ENCODE data around the gene ARX. TPM values are rescaled to one million over a fixed set of nuclear protein-coding genes. Genes with fewer than 3 reads are reported as not detected.

ARX gene
- total and polyA plus RNA-seq, 2 of the 8 experiments (the other 6 are each of a cell fraction or from before 2014, with no cell fraction given): not detected

DNA sequence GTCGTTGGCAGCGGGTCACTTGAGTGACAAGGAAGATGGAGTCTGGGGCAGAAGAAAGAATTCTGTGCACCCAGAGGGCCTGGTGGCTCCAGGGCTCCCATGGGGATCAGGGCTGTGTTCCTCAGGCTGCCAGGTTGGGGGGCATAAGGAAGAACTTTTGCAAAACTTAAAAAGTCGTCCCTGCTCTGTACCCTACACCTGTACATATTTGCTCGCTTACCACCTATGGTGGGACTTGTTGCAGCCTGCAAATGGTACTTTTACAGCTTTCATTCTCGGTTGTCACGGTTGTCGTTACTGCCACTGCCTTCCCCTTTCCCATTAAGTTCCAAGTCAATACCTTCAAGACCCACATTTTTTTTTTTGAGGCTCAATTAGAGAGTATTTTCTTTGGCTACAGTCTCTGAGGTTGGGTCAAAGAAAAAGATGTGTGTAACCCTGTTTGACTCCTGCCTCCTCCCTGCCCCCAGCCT is 9.1 kb downstream of the ARX start:
- H2BK12ac ChIP-seq (ENCODE audit: low read depth, low read length): 0 out of 2 replicates have a peak overlapping the region, but pooled peaks have one; percentile 39
- H2BK20ac ChIP-seq (ENCODE audit: low read length): no peak overlapping the region
- no peak overlapping the region for H3K56ac ChIP-seq (replicated peaks; ENCODE audit: insufficient read length, low read depth, low read length)
- peak overlapping the region; percentile 56 to 70 for H3K4me2 ChIP-seq (ENCODE audit: insufficient read depth in 1 of 2, low read depth in 2 of 2, low read length in 2 of 2)
- no peak overlapping the region for H2BK120ac ChIP-seq (replicated peaks; ENCODE audit: low read depth, low read length)
- H2AK5ac ChIP-seq (ENCODE audit: low read depth, low read length): no peak overlapping the region
- POLR2A ChIA-PET (ENCODE audit: partially characterized antibody): no interaction called here
- no peak overlapping the region for H3K9ac ChIP-seq (replicated peaks in 1 of 4; ENCODE audit: extremely low read depth in 1 of 4, low read depth in 3 of 4, low read length in 3 of 4)
- H2BK15ac ChIP-seq (ENCODE audit: low read length): no peak overlapping the region
- no peak for DNase-seq (ENCODE audit: low read depth in 1 of 2, low spot score in 2 of 2)
- no peak overlapping the region for H3K27ac ChIP-seq (ENCODE audit: low read depth, low read length)
- TF ChIP-seq HDAC6 (IDR thresholded peaks at IDR 0.05; ENCODE audit: low read depth, low read length): no peak
- no peak for TF ChIP-seq FOSL1 (IDR thresholded peaks at IDR 0.05; ENCODE audit: insufficient read depth, low read depth, low read length)
- TF ChIP-seq MAX (IDR thresholded peaks at IDR 0.05): no peak
- no peak for TF ChIP-seq CBX8 (IDR thresholded peaks at IDR 0.05; ENCODE audit: borderline replicate concordance, low read depth, low read length)
- TF ChIP-seq KDM4A (IDR thresholded peaks at IDR 0.05; ENCODE audit: low read depth, low read length, severe bottlenecking): no peak
- TF ChIP-seq NANOG (IDR thresholded peaks at IDR 0.05; ENCODE audit: insufficient read depth, low read depth, low read length, poor library complexity, severe bottlenecking): no peak
- no peak for TF ChIP-seq CEBPB (IDR thresholded peaks at IDR 0.05; ENCODE audit: low read depth, low read length)
- TF ChIP-seq TBP (IDR thresholded peaks at IDR 0.05; ENCODE audit: low read depth, low read length): no peak
- TF ChIP-seq SP2 (IDR thresholded peaks at IDR 0.05; ENCODE audit: low read length): no peak
- TF ChIP-seq ASH2L (IDR thresholded peaks at IDR 0.05; ENCODE audit: low read length): no peak
- TF ChIP-seq CTBP2 (IDR thresholded peaks at IDR 0.05; ENCODE audit: borderline replicate concordance, insufficient read depth, insufficient read length, low read length): no peak
- no peak for TF ChIP-seq TEAD4 (IDR thresholded peaks at IDR 0.05; ENCODE audit: low read depth, low read length)
- no peaks in the 10 kb centered on the region for H3K79me1 ChIP-seq (ENCODE audit: low read depth, low read length)
- no peak overlapping the region for H2AFZ ChIP-seq (ENCODE audit: low read length)
- H2BK5ac ChIP-seq (ENCODE audit: low read depth, low read length): no peak overlapping the region
- peaks cover 0 to 11% (median 0%) of the 10 kb centered on the region in 4 experiments; a peak in 2 of 8 replicates for H3K36me3 ChIP-seq (ENCODE audit: control insufficient read depth in 2 of 4, insufficient read depth in 4 of 4, low read length in 3 of 4)
- H3K4ac ChIP-seq (replicated peaks; ENCODE audit: insufficient read length, low read depth, low read length): no peak overlapping the region
- H4K91ac ChIP-seq (replicated peaks; ENCODE audit: insufficient read length, low read length): no peak overlapping the region
- H3K4me1 ChIP-seq (replicated peaks in 1 of 4; ENCODE audit: control insufficient read depth in 3 of 4, insufficient read depth in 4 of 4, low read length in 3 of 4): peaks cover 4 to 30% (median 13%) of the 10 kb centered on the region in 4 experiments
- peaks cover 8% of the 10 kb centered on the region; the same call in 1 of the 2 replicates for H3K23me2 ChIP-seq (ENCODE audit: low read depth, low read length)
- FAIRE-seq: peak; percentile 55
- CTCF ChIA-PET (ENCODE audit: partially characterized antibody): no interaction called here
- no peak overlapping the region for H4K8ac ChIP-seq (ENCODE audit: extremely low read depth, insufficient read depth, low read length)
- H3K9me3 ChIP-seq (ENCODE audit: insufficient read depth in 2 of 2, low read depth in 1 of 2, low read length in 1 of 2): no peaks in the 10 kb centered on the region
- H4K20me1 ChIP-seq (replicated peaks in 1 of 2; ENCODE audit: control insufficient read depth in 1 of 2, insufficient read depth in 2 of 2, low read length in 2 of 2): peaks cover 7% of the 10 kb centered on the region in 2 experiments
- peak overlapping the region in 1 of 4 experiments; percentile 48; a peak in 2 of 8 replicates for H3K4me3 ChIP-seq (ENCODE audit: extremely low read depth in 1 of 4, insufficient read depth in 2 of 4, low read depth in 3 of 4, low read length in 4 of 4)
- WGBS, 2 experiments (ENCODE audit: extremely low coverage in 1 of 2, insufficient coverage in 1 of 2, insufficient read length in 1 of 2, insufficient replicate concordance in 2 of 2, low coverage in 1 of 2, low lambda C conversion rate in 2 of 2, missing lambda C conversion rate in 1 of 2): 2% methylated on average over 7 of the region's 7 CpGs; no CpG with 5 or more reads in 1 of the 2 experiments
- no peak overlapping the region for H3K23ac ChIP-seq (ENCODE audit: insufficient read length)
- peaks cover 77 to 97% (median 91%) of the 10 kb centered on the region in 4 experiments for H3K27me3 ChIP-seq (replicated peaks in 1 of 4; ENCODE audit: control insufficient read depth in 3 of 4, extremely low read depth in 1 of 4, insufficient read depth in 3 of 4, low read length in 3 of 4)
- no peaks in the 10 kb centered on the region for H3K79me2 ChIP-seq (ENCODE audit: control insufficient read depth in 1 of 2, insufficient read depth in 2 of 2, low read length in 2 of 2)
- H3K18ac ChIP-seq (ENCODE audit: extremely low read depth, low read length): no peak overlapping the region; the same call in 1 of the 2 replicates
- H4K5ac ChIP-seq (ENCODE audit: insufficient read length, low read depth, low read length): no peak overlapping the region
- H3K14ac ChIP-seq (ENCODE audit: insufficient read length): no peak overlapping the region
